ENCODE results near the gene TSR1.

TSR1 gene

DNA sequence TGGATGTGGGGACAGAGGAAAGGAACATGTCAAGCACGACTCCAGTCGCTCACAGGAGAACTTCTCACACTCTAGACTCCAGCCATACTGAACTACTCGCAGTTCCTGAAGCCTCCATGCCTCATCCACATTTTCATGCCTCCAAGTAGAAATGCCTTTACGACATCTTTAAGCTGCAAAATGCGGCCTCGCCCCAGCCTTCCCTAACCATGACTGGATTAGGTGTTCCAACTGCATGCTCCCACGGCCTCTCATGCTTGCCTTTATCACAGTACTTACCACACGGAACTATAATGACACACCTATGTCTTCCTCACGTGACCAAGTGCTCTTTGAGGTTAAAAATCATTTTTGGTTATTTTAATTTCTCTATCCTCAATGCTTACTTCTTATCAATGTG is 56.5 kb downstream of the TSR1 start:
- no peak for DNase-seq (ENCODE audit: low spot score)

GRCh38 chr17:2277429-2278170 is 58.7 kb downstream of the TSR1 start:
- no peak for DNase-seq (ENCODE audit: low spot score)

DNA sequence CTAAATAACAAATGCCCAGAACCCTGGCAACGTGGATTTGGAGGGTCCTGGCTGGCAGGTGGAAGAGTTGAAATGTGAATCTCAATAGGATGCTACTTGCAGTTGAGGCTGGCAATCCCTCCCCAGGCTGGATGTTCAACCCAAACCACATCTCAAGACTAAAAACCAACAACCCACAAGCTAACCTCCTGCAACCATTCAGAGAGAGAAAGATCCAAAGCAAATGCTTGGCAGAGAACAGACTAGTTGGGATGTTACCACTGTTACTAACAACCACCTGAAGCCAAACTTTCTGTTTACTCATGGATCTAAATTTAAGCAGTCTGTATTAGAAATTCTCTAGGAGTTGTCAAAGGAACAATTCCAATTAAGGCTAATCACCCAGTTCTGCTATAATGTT is 60.5 kb downstream of the TSR1 start:
- DNase-seq (ENCODE audit: low spot score) = no peak

GRCh38 chr17:2274414-2274813 is 61.8 kb downstream of the TSR1 start:
- DNase-seq (ENCODE audit: low spot score) = no peak

All from HuH-7 (cell line).